ENCODE results near the gene DOCK4.
"Not testable (repeated sequence)": the region's sequence is repeated elsewhere in the genome, so short reads cannot be mapped to it uniquely, and the experiment has no call there.

Gene DOCK4

DNA sequence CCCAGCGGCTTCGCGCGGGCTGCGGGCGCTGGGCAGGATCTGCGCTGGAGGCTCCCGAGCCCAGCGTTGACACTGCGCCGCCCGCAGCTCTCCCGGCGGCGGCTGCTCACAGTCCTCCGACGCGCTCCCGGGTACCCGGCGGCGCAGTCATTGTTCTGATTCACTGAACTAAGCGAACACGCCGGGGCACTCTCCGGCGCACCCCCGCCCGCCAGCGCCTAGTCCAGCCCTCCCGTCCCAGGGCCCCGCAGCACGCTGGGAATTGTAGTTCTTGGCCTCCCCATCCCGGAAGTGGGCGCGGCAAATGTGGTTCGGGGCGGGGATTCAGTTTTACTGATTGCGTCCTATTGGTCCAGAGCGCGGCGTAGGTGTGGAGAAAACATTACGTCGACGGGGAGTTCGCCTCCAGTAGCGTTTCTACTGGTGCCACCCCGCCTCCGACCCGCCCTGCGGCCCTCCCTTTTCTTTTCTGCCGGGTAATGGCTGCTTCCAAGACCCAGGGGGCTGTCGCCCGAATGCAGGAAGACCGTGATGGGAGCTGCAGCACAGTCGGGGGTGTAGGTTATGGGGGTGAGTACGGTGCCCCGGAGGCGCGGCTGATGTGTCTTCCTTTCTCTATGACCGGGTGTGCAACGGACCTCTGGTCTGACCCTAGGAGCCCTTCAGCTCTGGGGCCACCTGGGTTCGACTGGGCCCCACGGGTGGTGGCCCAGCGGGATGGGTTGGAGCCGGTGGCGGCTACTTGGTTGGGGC is at the start of gene DOCK4, which contains the start of gene ZNF277:
Gene DOCK4 (minus strand): TSS at position 162 of the 753 bp plus-strand sequence. CDS start 261 bp downstream, outside the sequence.
Gene ZNF277 (plus strand): TSS at position 458 of the 753 bp plus-strand sequence. CDS start 22 bp downstream, at position 480.
- ChIA-PET POLR2A (interaction anchor here (0.8 to 1.6 kb wide), 8 partner anchors 15 to 244 kb away, joined by 3 to 8 read pairs (median 4); partner anchors contain the start of gene IFRD1), CTCF (interaction anchor here (1.2 kb wide), 1 partner anchor 27 kb away, joined by 3 read pairs; no protein-coding TSS in a partner anchor)
- DNase-seq (ENCODE audit: extremely low spot score): peak; percentile 93
- TF ChIP-seq HDGF (IDR thresholded peaks at IDR 0.05; ENCODE audit: borderline replicate concordance) (0 out of 2 replicates have a peak, but pooled peaks have one; percentile 12), ELF4 (IDR thresholded peaks at IDR 0.05) (peak; percentile 96), FOXK2 (IDR thresholded peaks at IDR 0.05) (no peak)

GRCh38 chr7:112255388-112255720 is 49.2 kb upstream of the DOCK4 start:
- TF ChIP-seq SUZ12 (IDR thresholded peaks at IDR 0.05) (no peak), TARDBP (IDR thresholded peaks at IDR 0.05) (no peak), LEF1 (IDR thresholded peaks at IDR 0.05; ENCODE audit: borderline replicate concordance) (no peak), ARNT (IDR thresholded peaks at IDR 0.05) (no peak), FOXM1 (IDR thresholded peaks at IDR 0.05; ENCODE audit: borderline replicate concordance) (no peak), FOXK2 (IDR thresholded peaks at IDR 0.05) (no peak), ZNF384 (IDR thresholded peaks at IDR 0.05) (no peak), FOXA1 (IDR thresholded peaks at IDR 0.05) (no peak), SP1 (IDR thresholded peaks at IDR 0.05) (no peak)
- ChIA-PET POLR2A (no interaction called here), CTCF (no interaction called here)
- no peak for DNase-seq (ENCODE audit: extremely low spot score)

DNA sequence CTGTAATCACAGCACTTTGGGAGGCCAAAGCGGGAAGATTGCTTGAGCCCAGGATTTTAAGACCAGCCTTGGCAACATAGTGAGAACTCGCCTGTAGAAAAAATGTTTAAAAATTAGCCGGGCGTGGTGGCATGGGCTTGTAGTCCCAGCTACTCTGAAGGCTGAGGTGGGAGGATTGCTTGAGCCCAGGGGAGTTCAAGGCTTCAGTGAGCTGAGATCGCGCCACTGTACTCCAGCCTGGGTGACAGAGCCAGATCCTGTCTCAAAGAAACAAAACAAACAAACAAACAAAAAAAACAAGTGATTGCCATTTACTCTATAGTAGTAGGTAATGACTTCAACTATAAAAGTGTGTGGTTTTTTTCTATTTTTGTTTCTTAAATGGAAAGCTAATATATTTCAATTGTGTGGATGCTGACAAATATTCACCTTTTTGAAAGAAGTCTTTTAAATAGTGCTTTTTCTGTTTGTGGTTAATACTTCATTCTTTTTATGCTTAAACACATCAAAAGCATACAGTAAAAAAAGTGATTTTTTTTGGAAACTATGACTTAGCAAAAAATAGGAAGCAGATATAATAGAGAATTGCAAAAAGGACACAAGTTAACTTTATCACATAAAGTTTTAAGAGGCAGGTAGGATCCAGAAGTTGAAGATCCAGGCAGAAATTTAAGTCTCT is 48.6 kb upstream of the DOCK4 start:
- ChIA-PET POLR2A (no interaction called here), CTCF (no interaction called here)
- DNase-seq (ENCODE audit: extremely low spot score): no peak
- TF ChIP-seq L3MBTL2 (conservative IDR thresholded peaks at IDR 0.05): no peak
- no peak for TF ChIP-seq SUZ12 (IDR thresholded peaks at IDR 0.05)
- TF ChIP-seq TARDBP (IDR thresholded peaks at IDR 0.05): no peak
- no peak for TF ChIP-seq ELF4 (IDR thresholded peaks at IDR 0.05)
- TF ChIP-seq LEF1 (IDR thresholded peaks at IDR 0.05; ENCODE audit: borderline replicate concordance): no peak

- CTCF ChIA-PET: no interaction called here
- DNase-seq (ENCODE audit: extremely low spot score): no peak
- POLR2A ChIA-PET: no interaction called here
- TF ChIP-seq NFRKB (IDR thresholded peaks at IDR 0.05) (no peak), ARNT (IDR thresholded peaks at IDR 0.05) (no peak), FOXA1 (IDR thresholded peaks at IDR 0.05) (no peak), BHLHE40 (IDR thresholded peaks at IDR 0.05; ENCODE audit: borderline replicate concordance) (no peak), CTBP1 (IDR thresholded peaks at IDR 0.05; ENCODE audit: borderline replicate concordance) (no peak), PKNOX1 (IDR thresholded peaks at IDR 0.05) (no peak), FOXM1 (IDR thresholded peaks at IDR 0.05; ENCODE audit: borderline replicate concordance) (no peak), LEF1 (IDR thresholded peaks at IDR 0.05; ENCODE audit: borderline replicate concordance) (no peak), HDGF (IDR thresholded peaks at IDR 0.05; ENCODE audit: borderline replicate concordance) (no peak), ELF4 (IDR thresholded peaks at IDR 0.05) (no peak), ZNF384 (IDR thresholded peaks at IDR 0.05) (no peak), SP1 (IDR thresholded peaks at IDR 0.05) (no peak), TARDBP (IDR thresholded peaks at IDR 0.05) (no peak), SUZ12 (IDR thresholded peaks at IDR 0.05) (no peak), FOXK2 (IDR thresholded peaks at IDR 0.05) (no peak), L3MBTL2 (conservative IDR thresholded peaks at IDR 0.05) (no peak)
These were observed 48.0 kb upstream of the DOCK4 start for GRCh38 chr7:112254156-112254555.

- no peak for TF ChIP-seq ELF4 (IDR thresholded peaks at IDR 0.05)
- no peak for TF ChIP-seq SUZ12 (IDR thresholded peaks at IDR 0.05)
- no peak for TF ChIP-seq NFRKB (IDR thresholded peaks at IDR 0.05)
- TF ChIP-seq FOXK2 (IDR thresholded peaks at IDR 0.05): no peak
- TF ChIP-seq BHLHE40 (IDR thresholded peaks at IDR 0.05; ENCODE audit: borderline replicate concordance): no peak
- TF ChIP-seq LEF1 (IDR thresholded peaks at IDR 0.05; ENCODE audit: borderline replicate concordance): no peak
- TF ChIP-seq CTBP1 (IDR thresholded peaks at IDR 0.05; ENCODE audit: borderline replicate concordance): no peak
- no peak for TF ChIP-seq HDGF (IDR thresholded peaks at IDR 0.05; ENCODE audit: borderline replicate concordance)
- TF ChIP-seq FOXA1 (IDR thresholded peaks at IDR 0.05): no peak
- no peak for TF ChIP-seq L3MBTL2 (conservative IDR thresholded peaks at IDR 0.05)
- TF ChIP-seq TARDBP (IDR thresholded peaks at IDR 0.05): no peak
- no peak for TF ChIP-seq ARNT (IDR thresholded peaks at IDR 0.05)
- no peak for TF ChIP-seq ZNF384 (IDR thresholded peaks at IDR 0.05)
- DNase-seq (ENCODE audit: extremely low spot score): no peak
- CTCF ChIA-PET: interaction anchor here (0.7 kb wide), 1 partner anchor 1436 kb away, joined by 3 read pairs; no protein-coding TSS in a partner anchor
- POLR2A ChIA-PET: no interaction called here
These were observed 46.5 kb upstream of the DOCK4 start for GRCh38 chr7:112252691-112253090.

- ChIA-PET POLR2A (no interaction called here), CTCF (interaction anchor here (0.7 kb wide), 1 partner anchor 1436 kb away, joined by 3 read pairs; no protein-coding TSS in a partner anchor)
- no peak for DNase-seq (ENCODE audit: extremely low spot score)
- TF ChIP-seq FOXA1 (IDR thresholded peaks at IDR 0.05): no peak
- no peak for TF ChIP-seq PKNOX1 (IDR thresholded peaks at IDR 0.05)
- no peak for TF ChIP-seq LEF1 (IDR thresholded peaks at IDR 0.05; ENCODE audit: borderline replicate concordance)
- no peak for TF ChIP-seq ELF4 (IDR thresholded peaks at IDR 0.05)
- no peak for TF ChIP-seq SUZ12 (IDR thresholded peaks at IDR 0.05)
- TF ChIP-seq ZNF384 (IDR thresholded peaks at IDR 0.05): no peak
- TF ChIP-seq NFRKB (IDR thresholded peaks at IDR 0.05): no peak
- no peak for TF ChIP-seq ARNT (IDR thresholded peaks at IDR 0.05)
- TF ChIP-seq FOXK2 (IDR thresholded peaks at IDR 0.05): no peak
- no peak for TF ChIP-seq L3MBTL2 (conservative IDR thresholded peaks at IDR 0.05)
These were observed 45.9 kb upstream of the DOCK4 start for GRCh38 chr7:112252141-112252540.

DNA sequence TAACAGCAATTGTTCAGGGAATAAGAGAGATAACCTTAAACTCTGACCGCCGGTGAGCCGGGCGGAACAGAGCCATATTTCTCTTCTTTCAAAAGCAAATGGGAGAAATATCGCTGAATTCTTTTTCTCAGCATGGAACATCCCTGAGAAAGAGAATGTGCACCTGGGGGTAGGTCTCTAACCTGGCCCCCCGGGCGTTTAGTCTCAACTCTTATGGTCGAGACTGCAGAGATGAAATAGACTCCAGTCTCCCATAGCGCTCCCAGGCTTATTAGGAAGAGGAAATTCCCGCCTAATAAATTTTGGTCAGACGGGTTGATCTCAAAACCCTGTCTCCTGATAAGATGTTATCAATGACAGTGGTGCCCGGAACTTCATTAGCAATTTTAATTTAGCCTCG is 43.8 kb upstream of the DOCK4 start:
- POLR2A ChIA-PET; DNase-seq (ENCODE audit: extremely low spot score): not testable (repeated sequence)
- CTCF ChIA-PET: interaction anchor here (1.0 kb wide), 1 partner anchor 11 kb away, joined by 3 read pairs; no protein-coding TSS in a partner anchor
